CD4-positive, alpha-beta T cell treated with Interleukin-21 for 1 hour (primary cell): Measurements from ENCODE around the gene NTNG2.

Experiments
- DNase-seq: peaks from one replicate; pipeline ENCODE4 v3.0.0-alpha.2; 2020

NTNG2 gene

GRCh38 chr9:132175431-132175830 lies 13.6 kb downstream of the NTNG2 start:
- no peak for DNase-seq

DNA sequence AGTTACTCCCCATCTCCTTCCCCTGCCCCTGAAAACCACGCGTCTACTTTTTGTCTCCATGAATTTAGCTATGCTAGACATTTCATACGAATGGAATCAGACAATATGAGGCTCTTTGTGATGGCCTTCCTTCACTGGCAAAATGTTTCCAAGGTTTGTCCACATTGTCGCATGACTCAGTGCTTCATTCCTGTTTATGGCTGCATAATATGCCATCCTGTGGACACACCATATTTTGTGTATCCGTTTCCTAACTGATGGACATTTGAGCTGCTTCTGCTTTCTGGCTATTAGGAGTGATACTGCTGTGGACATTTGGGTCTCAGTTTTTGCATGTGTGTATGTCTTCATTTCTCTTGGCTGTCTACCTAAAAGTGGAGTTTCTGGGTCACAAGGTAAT lies 14.5 kb downstream of the NTNG2 start:
- DNase-seq = no peak

GRCh38 chr9:132181796-132182313 lies 20.0 kb downstream of the NTNG2 start:
- no peak for DNase-seq

- DNase-seq = no peak
Measured at GRCh38 chr9:132182314-132183091, 20.6 kb downstream of the NTNG2 start.

GRCh38 chr9:132183134-132183533 lies 21.3 kb downstream of the NTNG2 start:
- DNase-seq = no peak

DNA sequence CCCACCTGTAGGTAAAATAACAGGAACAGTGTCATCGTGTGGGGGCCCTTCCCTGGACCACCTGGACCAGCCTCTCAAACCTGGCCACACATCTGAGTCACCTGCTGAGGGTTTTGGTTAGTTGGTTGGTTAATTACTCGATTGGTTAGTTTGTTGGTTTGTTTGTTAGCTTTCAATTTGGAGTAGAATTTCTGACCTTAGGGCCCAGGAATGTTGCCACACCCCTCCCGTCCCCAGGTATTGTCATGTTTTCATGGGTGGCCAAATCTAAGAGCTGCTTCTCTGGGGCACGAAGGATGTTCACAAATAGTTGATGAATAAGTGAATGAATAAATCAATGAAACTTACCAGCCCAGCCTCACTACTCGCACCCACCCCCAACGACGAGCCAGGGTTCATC lies 21.9 kb downstream of the NTNG2 start:
- DNase-seq = no peak

- DNase-seq = no peak
Measured at GRCh38 chr9:132184124-132184523, 22.3 kb downstream of the NTNG2 start.

DNA sequence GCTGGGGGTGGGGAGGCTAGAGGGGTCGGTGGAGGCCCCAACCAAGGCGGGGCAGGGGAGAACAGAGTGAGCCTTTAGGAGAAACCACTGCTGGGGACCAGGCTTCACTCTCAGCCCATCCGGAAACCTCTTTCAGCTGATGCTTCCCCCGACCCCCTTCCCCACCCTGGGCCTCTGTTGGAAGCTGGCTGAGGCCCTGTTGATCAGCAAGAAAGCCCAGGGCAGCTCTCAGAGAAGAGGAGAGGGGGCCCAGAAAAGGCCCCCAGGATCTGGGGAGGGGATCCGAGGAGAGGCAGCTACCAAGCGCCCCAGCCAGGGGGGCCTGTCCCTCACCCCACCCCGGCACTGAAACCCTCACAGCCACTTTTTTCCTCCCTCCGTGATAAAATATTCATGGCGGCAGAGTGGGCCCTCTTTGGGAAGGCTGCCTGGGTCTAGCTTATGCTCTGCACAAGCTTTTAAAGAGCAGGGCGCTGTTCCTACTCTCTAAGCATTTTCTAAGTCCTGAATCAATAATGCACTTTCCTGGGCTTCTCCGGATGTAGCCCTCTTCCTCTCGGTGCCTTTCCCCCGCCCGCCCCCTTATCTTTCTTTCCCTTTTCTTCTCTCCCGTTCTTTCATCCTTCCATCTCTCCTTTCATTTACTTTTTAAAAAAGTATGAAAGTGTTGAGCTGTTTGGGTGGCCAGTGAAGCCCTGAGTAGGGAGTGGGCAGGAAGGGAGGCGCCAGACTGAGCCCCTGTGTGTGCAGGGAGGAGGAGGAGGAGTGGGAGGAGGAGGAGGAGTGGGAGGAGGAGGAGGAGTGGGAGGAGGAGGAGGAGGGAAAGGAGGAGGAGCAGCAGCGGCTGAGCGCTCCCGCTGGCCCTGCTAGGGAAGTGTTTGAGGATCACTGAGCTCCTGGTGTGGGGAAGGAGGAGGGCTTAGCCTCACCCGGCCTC lies 23.5 kb downstream of the NTNG2 start:
- DNase-seq = no peak

DNA sequence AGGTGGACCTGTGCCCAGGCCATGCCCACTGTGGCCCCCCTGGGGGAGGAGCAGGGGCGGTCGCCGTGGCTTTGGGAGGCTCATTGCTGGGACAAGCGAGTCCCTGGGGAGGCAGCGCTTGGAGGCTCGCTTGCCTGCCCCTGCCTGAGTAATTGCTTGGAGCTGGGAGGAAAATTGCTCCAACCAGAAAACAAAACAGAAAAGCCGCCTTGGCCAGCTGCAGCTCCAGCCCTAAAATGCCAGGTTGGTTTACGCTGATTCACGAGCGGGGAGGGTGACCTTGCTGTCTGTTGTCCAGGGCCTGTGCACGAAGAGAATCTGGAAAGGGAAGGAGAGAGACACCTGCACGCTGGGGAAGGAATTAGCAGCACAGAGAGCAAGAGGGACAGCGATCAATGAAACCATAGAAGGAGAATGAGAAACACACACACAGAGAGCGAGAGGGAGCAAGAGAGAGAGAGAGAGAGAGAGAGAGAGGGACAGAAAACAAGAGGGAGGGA lies 25.3 kb downstream of the NTNG2 start:
- DNase-seq = no peak

- DNase-seq = no peak
Measured at GRCh38 chr9:132190966-132191365, 29.1 kb downstream of the NTNG2 start.

DNA sequence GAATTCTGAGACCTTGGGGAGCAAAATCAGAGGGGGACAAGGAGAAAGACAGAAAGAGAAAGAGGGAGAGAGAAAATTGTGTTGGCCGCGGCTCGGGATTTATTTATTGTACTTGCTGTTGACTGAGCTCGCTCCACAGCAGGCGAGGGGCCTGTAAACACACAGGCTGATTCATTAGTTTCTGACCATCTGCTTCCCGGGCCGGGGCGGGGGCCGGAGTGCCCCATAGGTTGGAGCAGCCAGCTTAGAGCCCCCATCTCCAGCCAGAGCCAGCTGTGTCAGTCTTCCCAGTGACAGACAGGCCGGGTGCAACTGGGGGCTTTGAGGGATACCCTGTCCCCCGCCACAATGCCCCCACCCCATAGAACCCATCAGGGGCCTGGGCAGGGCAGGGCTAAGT lies 30.9 kb downstream of the NTNG2 start:
- DNase-seq = no peak

GRCh38 chr9:132193227-132194124 lies 31.6 kb downstream of the NTNG2 start:
- DNase-seq = no peak

- no peak for DNase-seq
Measured at GRCh38 chr9:132194508-132194907, 32.6 kb downstream of the NTNG2 start.

DNA sequence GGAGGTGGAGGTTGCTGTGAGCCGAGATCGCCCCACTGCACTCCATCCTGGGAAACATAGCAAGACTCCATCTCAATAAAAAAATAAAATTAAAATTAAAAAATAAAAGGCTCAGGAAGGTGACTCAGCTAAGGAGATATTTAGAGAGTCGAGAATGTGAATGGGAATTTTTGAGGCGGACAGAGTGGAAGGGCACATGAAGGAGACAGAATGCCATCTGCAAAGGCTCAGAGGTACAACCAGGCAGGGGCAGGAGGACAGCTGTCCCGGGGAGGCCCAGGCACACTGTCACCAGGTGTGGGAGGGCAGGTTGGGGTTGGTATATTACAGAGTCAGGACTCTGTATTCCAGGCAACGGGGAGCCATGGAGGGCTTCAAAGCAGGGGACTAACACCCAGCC lies 35.5 kb downstream of the NTNG2 start:
- DNase-seq = no peak

GRCh38 chr9:132197856-132198550 lies 36.1 kb downstream of the NTNG2 start:
- DNase-seq = no peak

DNA sequence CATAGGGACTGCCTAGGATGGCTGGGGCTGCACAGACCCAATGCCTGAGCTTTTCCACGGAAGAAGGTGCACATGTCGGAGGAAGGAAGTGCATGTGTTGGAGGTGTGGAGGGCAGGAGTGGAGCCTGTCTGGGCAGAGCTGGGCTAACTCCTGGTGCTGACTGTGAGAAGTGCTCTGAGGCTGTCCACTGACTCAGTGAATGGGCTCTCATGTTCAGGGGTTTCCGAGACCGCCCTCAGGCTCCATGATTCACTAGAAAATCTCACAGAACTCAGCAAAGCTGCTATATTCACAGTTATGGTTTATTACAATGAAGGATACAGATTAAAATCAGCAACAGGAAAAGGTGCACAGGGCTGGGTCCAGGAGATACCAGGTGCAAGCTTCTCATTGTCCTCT lies 37.2 kb downstream of the NTNG2 start:
- no peak for DNase-seq

DNA sequence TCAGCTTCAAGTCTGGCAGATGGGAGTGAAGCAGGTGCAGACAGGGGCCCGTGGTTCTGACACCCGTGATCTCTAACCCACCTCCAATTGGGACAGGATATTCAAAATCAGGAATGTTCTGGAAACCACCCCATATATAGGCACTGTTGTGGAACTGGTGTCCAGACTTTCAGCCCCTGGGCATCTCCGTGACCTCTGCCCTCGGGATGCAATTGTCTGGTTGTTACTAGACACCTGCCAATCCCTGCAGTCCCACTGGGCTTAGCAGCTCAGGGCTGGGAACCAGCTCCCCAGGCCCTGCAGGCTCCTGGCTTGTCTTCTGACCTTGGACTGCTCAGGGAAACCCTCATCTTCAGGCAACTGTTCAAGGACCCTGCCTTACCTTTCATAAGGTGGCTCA lies 38.8 kb downstream of the NTNG2 start:
- no peak for DNase-seq

DNA sequence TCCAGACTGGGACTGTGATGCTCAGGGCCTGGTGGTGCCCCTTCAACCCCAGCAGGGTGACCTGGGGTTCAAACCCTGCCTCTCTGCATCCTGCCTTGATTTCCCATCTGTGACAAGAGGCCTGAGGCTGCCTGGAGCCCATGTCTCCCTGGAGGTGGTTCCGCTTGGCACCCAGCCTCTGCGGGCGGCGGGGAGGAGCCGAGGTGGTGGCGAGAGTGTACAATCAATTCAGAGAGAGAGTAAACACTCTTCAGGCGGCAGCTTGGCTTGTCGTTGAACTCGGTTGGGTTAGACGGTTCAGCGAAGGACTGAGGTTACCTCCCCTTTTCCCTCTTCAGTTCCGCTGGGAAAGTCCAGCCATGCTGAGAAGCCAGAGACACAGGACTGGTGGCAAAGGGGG lies 39.3 kb downstream of the NTNG2 start:
- DNase-seq = no peak

- no peak for DNase-seq
Measured at GRCh38 chr9:132201780-132202703, 40.2 kb downstream of the NTNG2 start.

DNA sequence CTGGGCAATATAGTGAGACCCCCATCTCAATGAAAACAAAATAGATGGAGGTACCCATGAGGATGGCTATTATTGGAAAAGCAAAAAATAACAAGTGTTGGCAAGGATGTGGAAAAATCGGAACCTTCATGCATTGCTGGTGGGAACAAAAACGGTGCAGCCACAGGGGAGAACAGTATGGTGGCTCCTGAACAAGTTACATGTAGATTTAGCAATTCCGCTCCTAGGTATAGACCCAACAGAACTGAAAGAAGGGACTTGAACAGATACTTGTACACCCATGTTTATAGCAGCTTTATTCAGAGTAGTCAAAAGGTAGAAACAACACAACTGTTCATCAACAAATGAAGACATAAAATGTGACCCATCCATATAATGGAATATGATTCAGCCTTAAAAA lies 43.0 kb downstream of the NTNG2 start:
- no peak for DNase-seq

DNA sequence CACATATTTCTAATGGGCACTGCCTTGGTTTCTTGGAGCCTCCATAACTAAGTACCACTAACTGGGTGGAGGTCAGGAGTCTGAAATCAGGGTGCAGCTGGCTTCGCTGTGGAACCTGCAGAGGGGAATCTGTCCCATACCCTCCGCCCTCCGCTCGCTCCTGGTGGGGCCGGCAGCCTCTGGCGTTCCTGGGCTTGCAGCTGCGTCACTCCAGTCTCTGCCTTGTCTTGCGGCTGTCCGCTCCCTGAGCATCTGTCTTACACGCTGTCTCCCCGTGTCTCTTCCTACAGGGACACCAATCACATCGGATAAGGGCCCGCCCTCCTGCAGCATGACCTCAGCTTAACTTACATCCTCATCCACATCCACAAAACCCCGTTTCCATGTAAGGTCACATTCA lies 45.4 kb downstream of the NTNG2 start:
- no peak for DNase-seq
